PFSK-1 (cell line): ENCODE data around the gene CTNNA1.

Experiments
- FOXP2 ChIP-seq: optimal IDR thresholded peaks from 2 replicates; pipeline ENCODE3; 2011; ENCODE audit warnings: borderline replicate concordance, control low read depth, inconsistent platforms; ENCODE audit not compliant: insufficient read depth; ENCODE audit errors: extremely low read length, extremely low read depth
- POLR2AphosphoS5 ChIP-seq: IDR thresholded peaks from 2 replicates; pipeline ENCODE4 v1.6.1; 2012; ENCODE audit warnings: low read depth, mild to moderate bottlenecking, control low read depth, low read length, moderate library complexity
- SIN3A ChIP-seq: IDR thresholded peaks from 2 replicates; pipeline ENCODE4 v1.6.1; 2012; ENCODE audit warnings: mild to moderate bottlenecking, low read length, moderate library complexity, borderline replicate concordance; ENCODE audit not compliant: insufficient read depth
- TAF1 ChIP-seq: IDR thresholded peaks from 2 replicates; pipeline ENCODE4 v1.6.1; 2012; ENCODE audit warnings: low read length, control low read depth, borderline replicate concordance; ENCODE audit not compliant: insufficient read depth
- TF ChIP-seq, protein P1 (sequence below), 2 experiments: IDR thresholded peaks; 2 replicates each; pipeline versions ENCODE4 v1.6.1 to v1.8.0; 2011 to 2012; ENCODE audit warnings: low read depth in 2 of 2, low read length in 2 of 2, control low read depth in 1 of 2, inconsistent platforms in 1 of 2, mild to moderate bottlenecking in 1 of 2, moderate library complexity in 1 of 2; ENCODE audit not compliant: insufficient read depth in 1 of 2

The CTNNA1 gene

DNA sequence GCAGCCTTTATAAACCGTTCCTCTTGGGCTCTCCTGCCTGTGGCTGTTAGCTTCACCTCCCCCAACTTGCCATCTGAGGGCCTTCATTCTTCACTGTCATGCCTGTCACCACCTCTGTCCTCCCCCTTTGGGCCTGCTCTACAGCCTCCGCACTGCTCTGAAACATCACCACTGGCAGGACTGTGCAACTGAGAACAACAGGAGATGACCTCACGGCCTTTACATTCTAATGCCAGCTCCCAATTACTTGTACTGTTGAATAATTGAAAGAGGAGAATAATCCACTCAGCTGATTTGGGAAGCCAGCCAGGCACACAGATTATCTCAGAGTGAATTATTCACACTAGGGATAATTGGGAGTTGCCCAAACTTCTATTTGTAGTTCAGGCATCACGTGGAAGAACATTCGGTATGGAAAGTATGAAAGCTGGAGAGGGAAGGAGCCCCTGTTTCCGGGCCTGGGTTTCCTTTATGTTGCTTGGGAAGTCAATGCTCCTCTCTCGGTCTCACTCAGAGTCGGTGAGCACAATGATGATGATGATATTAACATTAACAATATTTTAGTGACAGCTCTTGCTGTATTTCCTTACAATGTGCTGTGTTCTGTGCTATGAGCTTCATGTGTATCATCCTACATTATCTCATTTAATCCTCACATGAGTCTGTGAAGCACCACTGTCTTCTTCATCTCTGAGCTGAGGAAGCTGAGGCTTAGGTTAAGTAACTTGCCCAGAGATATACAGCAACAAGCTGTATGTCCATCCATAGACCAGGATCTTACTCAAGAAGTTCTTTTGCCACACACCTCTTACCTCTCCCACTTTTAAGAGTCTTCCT is 221.2 kb downstream of the CTNNA1 start:
- TF ChIP-seq POLR2AphosphoS5 (no peak), SIN3A (no peak), TAF1 (no peak), FOXP2 (peak; percentile 98)
- TF ChIP-seq, protein P1, sequence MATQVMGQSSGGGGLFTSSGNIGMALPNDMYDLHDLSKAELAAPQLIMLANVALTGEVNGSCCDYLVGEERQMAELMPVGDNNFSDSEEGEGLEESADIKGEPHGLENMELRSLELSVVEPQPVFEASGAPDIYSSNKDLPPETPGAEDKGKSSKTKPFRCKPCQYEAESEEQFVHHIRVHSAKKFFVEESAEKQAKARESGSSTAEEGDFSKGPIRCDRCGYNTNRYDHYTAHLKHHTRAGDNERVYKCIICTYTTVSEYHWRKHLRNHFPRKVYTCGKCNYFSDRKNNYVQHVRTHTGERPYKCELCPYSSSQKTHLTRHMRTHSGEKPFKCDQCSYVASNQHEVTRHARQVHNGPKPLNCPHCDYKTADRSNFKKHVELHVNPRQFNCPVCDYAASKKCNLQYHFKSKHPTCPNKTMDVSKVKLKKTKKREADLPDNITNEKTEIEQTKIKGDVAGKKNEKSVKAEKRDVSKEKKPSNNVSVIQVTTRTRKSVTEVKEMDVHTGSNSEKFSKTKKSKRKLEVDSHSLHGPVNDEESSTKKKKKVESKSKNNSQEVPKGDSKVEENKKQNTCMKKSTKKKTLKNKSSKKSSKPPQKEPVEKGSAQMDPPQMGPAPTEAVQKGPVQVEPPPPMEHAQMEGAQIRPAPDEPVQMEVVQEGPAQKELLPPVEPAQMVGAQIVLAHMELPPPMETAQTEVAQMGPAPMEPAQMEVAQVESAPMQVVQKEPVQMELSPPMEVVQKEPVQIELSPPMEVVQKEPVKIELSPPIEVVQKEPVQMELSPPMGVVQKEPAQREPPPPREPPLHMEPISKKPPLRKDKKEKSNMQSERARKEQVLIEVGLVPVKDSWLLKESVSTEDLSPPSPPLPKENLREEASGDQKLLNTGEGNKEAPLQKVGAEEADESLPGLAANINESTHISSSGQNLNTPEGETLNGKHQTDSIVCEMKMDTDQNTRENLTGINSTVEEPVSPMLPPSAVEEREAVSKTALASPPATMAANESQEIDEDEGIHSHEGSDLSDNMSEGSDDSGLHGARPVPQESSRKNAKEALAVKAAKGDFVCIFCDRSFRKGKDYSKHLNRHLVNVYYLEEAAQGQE (IDR thresholded peaks at IDR 0.05; ENCODE audit: insufficient read depth in 1 of 2, low read depth in 2 of 2, low read length in 2 of 2), result peak in 1 of 2 experiments; percentile 48; a peak in 1 of 4 replicates

DNA sequence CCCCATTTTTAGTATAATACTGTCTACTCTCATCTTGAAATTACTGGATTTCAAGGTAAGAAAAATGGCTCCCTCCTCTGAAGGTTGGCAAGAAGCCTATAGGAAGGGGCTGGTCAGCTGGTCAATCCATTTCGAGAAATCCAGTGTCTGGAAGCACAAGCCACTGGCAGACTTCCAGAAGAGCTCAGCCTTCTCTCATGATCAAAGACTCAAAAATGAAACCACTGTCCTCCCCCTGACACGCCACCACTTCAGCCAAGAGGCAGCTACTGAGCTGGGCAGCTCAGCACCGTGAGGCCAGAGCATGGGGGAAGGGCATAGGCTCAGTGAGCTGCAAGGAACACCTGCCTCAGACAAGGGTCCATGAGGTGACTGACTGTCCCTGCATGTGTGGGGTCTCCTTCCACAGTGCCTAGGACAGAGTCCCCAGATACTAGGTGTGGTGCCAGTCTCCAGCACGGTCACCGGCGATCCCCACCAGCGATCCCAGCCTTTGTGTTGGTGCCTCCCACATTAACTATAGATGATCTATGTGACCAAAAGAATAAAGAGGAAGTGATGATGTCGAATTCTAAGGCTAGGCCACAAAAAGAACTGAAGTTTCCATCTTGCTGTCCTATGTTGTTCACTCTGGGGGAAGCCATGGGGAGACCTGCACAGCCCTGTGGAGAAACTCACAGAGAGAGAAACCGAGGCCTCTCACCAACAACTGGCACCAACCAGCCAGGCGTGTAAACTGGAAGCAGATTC is 222.0 kb downstream of the CTNNA1 start:
- TF ChIP-seq SIN3A, result no peak
- peak; percentile 59 for TF ChIP-seq FOXP2
- no peak for TF ChIP-seq POLR2AphosphoS5
- TF ChIP-seq TAF1, result no peak
- TF ChIP-seq, protein P1 (IDR thresholded peaks at IDR 0.05; ENCODE audit: insufficient read depth in 1 of 2, low read depth in 2 of 2, low read length in 2 of 2), result peak; percentile 11 to 12; a peak in 1 of 4 replicates

DNA sequence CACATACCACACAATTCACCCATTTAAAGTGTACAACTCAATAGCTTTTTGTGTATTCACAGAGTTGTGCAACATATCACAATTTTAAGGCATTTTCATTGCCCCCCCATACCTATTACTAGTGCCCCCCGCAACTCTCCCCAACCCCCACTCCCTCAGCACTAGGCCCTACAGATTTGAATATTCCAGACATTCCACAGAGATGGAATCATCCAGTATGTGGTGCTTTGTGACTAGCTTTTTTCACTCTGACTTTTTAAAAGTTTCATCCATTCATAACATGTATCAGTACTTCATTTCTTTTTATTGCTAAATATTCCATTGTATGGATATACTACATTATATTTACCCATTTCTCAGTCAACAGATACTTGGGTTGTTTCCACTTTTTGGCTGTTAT is 224.9 kb downstream of the CTNNA1 start:
- TF ChIP-seq FOXP2 (no peak), SIN3A (no peak), POLR2AphosphoS5 (no peak), TAF1 (no peak)
- TF ChIP-seq, protein P1 (IDR thresholded peaks at IDR 0.05; ENCODE audit: insufficient read depth in 1 of 2, low read depth in 2 of 2, low read length in 2 of 2), result no peak

DNA sequence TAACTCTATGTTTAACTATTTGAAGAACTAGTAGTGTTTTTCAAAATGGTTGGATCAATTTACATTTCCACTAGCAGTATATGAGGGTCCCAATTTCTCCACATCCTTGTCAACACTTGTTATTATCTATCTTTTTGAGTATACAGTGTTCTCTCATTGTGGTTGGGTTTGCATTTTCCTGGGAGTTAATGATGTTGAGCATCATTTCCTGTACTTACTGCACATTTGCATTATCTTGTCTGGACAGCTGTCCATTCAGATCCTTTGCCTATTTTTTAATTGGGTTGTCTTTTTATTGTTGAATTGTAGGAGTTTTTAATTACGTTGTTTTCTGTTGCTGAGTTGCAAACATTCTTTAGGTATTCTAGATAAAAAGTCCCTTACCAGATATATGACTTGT is 225.4 kb downstream of the CTNNA1 start:
- TF ChIP-seq FOXP2, result no peak
- TF ChIP-seq, protein P1 (IDR thresholded peaks at IDR 0.05; ENCODE audit: insufficient read depth in 1 of 2, low read depth in 2 of 2, low read length in 2 of 2), result no peak
